ENCODE measurements around the gene SSR1.
"Not testable (repeated sequence)": the region's sequence is repeated elsewhere in the genome, so short reads cannot be mapped to it uniquely, and the experiment has no call there.

The SSR1 gene

DNA sequence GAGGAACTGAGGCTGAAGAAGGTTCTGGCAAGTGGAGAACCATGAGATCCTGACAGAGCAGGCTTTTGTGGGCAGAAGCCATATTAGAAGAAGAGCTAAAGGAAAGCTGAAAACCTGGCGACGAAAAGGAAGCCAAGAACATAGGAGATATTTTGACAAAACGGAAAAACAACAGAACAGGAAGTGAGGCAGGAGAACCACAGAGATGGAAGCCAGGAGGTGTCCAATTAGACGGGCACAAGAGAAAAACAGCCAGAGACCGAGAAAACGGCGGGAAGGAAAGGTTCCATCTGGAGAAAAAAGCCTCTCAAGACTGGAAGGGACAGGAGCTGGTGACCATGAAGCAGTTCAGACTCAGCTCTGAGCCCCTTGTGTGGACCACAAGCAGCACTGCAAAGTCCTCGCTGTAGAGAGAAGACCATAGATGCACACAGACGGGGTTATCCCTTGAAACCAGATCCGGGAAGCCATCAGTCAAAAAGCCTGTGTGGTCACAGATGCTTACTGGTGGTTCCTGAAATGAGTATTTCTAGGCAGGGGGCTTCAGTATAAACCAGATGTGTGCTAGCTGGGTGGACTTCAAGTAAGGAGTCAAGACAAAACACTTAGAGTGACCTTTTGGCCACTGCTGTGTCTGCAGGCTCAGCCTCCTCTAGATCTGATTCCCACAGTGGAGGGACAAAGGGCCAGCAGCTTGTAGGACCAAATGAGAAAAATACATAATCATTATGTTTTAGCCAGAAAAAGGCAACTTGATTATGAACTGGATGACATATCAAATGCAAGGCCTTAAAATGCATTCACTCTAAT, 30.7 kb downstream of the SSR1 start:
- no peak overlapping the region for H3K4me3 ChIP-seq (ENCODE audit: control insufficient read depth, low read depth, low read length)
- TF ChIP-seq, protein P1, sequence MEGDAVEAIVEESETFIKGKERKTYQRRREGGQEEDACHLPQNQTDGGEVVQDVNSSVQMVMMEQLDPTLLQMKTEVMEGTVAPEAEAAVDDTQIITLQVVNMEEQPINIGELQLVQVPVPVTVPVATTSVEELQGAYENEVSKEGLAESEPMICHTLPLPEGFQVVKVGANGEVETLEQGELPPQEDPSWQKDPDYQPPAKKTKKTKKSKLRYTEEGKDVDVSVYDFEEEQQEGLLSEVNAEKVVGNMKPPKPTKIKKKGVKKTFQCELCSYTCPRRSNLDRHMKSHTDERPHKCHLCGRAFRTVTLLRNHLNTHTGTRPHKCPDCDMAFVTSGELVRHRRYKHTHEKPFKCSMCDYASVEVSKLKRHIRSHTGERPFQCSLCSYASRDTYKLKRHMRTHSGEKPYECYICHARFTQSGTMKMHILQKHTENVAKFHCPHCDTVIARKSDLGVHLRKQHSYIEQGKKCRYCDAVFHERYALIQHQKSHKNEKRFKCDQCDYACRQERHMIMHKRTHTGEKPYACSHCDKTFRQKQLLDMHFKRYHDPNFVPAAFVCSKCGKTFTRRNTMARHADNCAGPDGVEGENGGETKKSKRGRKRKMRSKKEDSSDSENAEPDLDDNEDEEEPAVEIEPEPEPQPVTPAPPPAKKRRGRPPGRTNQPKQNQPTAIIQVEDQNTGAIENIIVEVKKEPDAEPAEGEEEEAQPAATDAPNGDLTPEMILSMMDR (IDR thresholded peaks at IDR 0.05; ENCODE audit: control insufficient read depth, insufficient read depth, low read depth, low read length, missing control alignments), result no peak
- no peak for DNase-seq (ENCODE audit: low read depth)

DNA sequence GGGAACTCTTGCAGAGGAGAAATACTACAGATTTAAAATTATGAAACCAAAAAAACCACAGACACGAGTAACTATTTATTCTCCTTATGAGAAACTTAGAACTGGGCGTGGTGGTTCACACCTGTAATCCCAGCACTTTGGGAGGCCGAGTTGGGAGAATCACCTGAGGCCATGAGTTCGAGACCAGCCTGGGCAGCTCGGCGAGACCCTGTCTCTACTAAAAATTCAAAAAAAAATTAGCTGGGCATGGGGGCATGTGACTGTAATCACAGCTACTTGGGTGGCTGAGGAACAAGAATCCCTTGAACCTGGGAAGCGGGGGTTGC, 36.8 kb downstream of the SSR1 start:
- H3K4me3 ChIP-seq (ENCODE audit: control insufficient read depth, low read depth, low read length), result no peak overlapping the region
- TF ChIP-seq, protein P1 (IDR thresholded peaks at IDR 0.05; ENCODE audit: control insufficient read depth, insufficient read depth, low read depth, low read length, missing control alignments), result no peak
- no peak for DNase-seq (ENCODE audit: low read depth)

DNA sequence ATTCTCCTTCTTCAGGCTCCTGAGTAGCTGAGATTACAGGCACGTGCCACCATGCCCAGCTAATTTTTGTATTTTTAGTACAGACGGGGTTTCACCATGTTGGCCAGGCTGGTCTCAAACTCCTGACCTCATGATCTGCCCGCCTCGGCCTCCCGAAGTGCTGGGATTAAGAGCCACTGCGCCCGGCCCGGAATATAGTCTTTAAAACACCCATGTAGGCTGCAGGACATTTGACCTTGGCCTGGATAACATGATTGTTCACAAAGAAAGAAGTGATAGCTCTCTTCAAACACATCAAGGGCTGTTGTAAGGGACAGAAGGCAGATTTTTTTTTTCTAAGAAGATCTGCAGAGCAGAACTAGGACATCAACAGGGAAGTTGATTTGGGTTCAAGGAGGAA, 38.5 kb downstream of the SSR1 start:
- H3K4me3 ChIP-seq (ENCODE audit: control insufficient read depth, low read depth, low read length); DNase-seq (ENCODE audit: low read depth): not testable (repeated sequence)

DNA sequence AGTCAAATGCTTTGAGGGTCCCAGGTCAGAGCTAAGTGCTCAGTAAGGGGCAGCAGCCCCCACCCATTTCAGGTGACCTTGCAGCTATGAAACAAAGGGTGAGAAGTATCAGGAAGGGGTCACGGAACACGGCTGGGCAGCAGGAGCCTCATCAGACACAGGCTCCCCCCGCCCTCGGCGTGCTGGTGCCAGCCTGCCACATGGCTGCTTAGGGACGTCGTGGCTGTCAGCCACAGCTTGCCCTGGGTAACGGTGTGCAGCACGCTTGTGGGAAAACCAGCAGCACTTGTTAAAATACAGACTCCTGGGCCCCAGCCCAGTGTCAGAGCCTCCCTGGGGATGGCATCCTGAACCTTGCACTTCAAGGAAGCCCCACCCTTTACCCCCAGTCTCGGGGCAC, 39.3 kb downstream of the SSR1 start:
- DNase-seq (ENCODE audit: low read depth), result no peak
- no peak overlapping the region for H3K4me3 ChIP-seq (ENCODE audit: control insufficient read depth, low read depth, low read length)
- TF ChIP-seq, protein P1 (IDR thresholded peaks at IDR 0.05; ENCODE audit: control insufficient read depth, insufficient read depth, low read depth, low read length, missing control alignments), result no peak

DNA sequence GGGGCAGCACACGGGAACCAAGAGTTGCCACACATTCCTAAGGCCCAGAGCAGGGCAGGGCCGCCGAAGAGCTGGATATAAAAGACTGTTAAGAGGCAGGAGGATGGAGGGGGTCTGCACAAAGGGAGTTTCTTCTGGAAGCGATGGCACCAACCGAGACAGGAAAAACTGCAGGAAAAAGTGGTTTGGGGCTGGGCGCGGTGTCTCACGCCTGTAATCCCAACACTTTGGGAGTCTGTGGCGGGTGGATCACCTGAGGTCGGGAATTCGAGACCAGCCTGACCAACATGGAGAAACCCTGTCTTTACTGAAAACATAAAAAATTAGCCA, 41.8 kb downstream of the SSR1 start:
- no peak for DNase-seq (ENCODE audit: low read depth)
- H3K4me3 ChIP-seq (ENCODE audit: control insufficient read depth, low read depth, low read length), result no peak overlapping the region
- TF ChIP-seq, protein P1 (IDR thresholded peaks at IDR 0.05; ENCODE audit: control insufficient read depth, insufficient read depth, low read depth, low read length, missing control alignments), result no peak

DNA sequence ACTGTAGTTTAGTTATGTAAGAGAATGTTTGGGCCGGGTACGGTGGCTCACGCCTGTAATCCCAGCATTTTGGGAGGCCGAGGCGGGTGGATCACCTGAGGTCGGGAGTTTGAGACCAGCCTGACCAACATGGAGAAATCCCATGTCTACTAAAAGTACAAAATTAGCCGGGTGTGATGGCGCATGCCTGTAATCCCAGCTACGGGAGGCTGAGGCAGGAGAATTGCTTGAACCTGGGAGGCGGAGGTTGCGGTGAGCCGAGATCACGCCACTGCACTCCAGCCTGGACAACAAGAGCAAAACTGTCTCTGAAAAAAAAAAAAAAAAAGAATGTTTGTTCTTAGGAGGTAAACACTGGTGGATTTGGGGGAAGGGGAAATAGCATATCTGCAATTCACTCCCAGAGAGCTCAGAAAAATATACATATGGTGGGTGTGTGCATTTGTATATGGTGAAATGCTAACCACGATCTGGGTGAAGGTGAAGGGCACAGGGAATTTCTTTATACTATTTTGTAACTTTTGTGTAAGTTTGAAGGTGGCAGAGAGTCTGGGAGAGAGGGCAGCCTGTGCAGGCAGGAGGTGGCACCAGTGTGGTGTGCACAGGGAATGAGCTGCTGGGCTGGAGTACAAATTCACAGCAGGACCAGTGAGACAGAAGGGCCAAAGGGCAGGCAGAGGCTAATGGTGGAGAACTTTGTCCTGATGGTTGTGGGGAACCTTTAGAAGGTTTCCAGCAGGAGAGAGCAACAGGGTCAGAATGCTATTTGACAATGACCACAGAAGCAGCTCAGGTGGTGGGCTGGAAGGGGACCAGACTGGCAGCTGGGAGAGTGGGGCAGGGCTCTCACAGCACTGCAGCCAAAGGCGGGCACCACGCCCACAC, 42.4 kb downstream of the SSR1 start:
- no peak for DNase-seq (ENCODE audit: low read depth)
- TF ChIP-seq, protein P1 (IDR thresholded peaks at IDR 0.05; ENCODE audit: control insufficient read depth, insufficient read depth, low read depth, low read length, missing control alignments), result no peak
- no peak overlapping the region for H3K4me3 ChIP-seq (ENCODE audit: control insufficient read depth, low read depth, low read length)

DNA sequence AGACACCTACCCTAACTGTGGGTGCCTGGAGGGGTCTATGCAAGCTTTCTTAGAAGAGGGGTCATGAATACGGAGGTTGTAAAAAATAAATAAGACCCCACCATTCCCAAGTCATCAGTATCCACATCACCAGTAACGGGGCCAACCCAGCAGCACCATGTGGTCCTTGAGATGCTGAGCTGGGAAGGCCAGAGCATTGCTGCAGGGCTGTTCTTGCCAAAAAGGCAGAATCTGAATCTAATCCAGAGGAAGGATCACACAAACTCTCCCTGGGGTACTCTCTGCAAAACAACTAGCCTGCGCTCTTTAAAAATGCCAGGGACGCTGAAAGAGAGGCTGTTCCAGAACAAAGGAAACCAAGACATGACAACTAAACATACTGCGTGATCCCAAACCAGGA, 43.2 kb downstream of the SSR1 start:
- H3K4me3 ChIP-seq (ENCODE audit: control insufficient read depth, low read depth, low read length), result no peak overlapping the region
- DNase-seq (ENCODE audit: low read depth), result no peak
- TF ChIP-seq, protein P1 (IDR thresholded peaks at IDR 0.05; ENCODE audit: control insufficient read depth, insufficient read depth, low read depth, low read length, missing control alignments), result no peak

Data from AG09309 (cell line).